H4 (cell line): ENCODE data around the gene PTGES3. TPM values are rescaled to one million over a fixed set of nuclear protein-coding genes. Genes with fewer than 3 reads are reported as not detected.
"Not testable (repeated sequence)": the region's sequence is repeated elsewhere in the genome, so short reads cannot be mapped to it uniquely, and the experiment has no call there.

ENCODE experiments used
- DNase-seq: peaks from one replicate; pipeline ENCODE4 v3.0.0-alpha.2; 2015; ENCODE audit warnings: low spot score
- total RNA-seq: library from RNA; depleted of rRNA; stranded (reverse); fragments of >200 nt; shearing (Covaris generic); gene quantifications from 2 replicates; pipeline ENCODE4 v1.2.3, GENCODE V29; 2014

PTGES3 gene
- total RNA-seq, 1 experiment from 2014 or later: 202 TPM

DNA sequence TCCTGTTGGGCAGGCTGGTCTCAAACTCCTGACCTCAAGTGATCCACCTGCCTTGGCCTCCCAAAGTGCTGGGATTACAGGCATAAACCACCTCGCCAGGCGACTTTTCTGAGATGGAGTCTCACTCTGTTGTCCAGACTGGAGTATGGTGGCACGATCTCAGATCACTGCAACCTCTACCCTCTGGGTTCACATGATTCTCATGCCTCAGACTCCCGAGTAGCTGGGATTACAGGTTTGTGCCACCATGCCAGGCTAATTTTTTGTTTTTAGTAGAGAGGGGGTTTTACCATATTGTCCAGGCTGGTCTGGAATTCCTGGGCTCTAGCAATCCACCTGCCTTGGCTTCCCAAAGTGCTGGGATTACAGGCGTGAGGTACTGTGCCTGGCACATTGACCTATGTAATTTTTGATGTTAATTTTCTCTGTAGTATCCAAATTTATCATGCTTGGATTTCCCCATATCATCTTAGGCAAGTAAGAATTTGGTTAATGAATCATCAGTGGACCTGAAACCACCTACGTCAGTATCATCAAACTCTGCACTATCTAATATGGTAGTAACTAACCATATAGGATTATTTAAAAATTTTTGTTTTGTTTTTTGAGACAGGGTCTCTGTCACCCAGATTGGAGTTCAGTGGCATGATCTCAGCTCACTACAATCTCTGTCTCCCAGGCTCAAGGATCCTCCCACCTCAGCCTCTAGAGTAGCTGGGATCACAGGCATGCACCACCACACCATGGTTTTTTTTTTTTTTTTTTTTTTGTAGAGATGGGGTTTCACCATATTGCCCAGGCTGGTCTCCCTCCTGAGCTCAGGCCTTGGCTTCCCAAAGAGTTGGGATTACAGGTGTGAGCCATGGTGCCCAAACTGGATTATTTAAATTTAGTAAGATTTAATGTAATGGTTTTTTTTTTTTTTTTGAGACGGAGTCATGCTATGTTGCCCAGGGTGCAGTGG is 30.4 kb downstream of the PTGES3 start:
- no peak for DNase-seq

DNA sequence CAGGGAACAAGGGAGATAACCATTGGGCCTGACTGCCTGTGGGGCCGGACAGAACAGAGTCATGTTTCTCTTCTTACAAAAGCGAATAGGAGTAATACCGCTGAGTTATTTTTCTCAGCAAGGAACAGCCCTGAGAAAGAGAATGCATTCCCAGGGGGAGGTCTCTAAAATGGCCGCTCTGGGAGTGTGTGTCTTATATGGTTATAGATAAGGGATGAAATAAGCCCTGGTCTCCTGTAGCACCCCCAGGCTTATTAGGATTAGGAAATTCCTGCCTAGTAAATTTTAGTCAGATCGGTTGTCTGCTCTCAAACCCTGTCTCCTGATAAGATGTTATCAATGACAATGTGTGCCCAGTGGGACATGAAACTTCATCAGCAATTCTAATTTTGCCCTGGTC is 34.3 kb downstream of the PTGES3 start:
- not testable (repeated sequence) for DNase-seq

DNA sequence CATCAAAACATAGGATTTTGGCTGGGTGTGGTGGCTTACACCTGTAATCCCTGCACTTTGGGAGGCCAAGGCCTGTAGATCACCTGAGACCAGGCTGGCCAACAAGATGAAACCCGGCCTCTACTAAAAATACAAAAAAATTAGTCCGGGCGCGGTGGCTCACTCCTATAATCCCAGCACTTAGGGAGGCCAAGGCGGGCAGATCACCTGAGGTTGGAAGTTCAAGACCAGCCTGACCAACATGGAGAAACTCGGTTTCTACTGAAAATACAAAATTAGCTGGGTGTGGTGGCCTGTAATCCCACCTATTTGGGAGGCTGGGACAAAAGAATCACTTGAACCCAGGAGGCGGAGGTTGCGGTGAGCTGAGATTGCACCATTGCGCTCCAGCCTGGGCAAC is 40.1 kb downstream of the PTGES3 start:
- DNase-seq: not testable (repeated sequence)

DNA sequence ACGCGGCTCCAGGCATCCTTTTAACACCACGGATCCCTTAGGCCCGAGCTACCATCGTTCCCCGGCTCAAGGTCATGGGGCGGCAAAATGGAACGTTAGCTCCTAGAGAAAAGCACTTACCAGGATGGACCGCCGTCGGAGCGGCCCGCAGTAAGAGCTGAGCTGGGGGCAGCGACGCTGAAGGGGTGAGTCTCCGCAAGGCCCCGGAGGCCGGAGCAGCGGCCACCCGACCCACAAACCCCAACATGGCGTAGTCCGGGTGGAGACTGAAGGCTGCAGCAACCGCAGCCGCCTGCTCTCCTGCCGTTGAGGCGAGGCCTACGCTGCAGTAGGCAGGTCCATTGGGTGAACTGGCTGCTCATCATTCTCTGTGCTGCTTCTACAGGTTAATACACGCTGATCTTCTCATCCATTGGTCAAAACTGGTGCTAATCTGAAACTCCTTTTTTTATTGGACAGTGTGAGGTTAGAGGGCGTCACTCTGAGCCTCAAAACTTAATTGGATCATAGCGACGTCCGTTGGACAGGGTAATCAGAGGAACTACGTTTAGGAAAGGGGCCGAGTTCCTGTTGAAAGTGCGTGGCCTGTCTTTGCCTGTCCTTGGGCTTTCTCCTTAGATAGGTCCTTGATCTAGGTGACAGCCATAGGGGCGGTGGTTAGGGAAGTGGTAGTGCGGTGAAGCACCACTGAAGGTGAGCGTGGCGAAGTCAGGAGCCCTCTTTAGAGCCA is 42.2 kb downstream of the PTGES3 start, which contains the start of gene ATP5F1B:
ATP5F1B (minus strand) TSS at position 268 of the 730 bp plus-strand sequence; CDS start at position 247, 21 bp downstream.
- peak; percentile 100 for DNase-seq

DNA sequence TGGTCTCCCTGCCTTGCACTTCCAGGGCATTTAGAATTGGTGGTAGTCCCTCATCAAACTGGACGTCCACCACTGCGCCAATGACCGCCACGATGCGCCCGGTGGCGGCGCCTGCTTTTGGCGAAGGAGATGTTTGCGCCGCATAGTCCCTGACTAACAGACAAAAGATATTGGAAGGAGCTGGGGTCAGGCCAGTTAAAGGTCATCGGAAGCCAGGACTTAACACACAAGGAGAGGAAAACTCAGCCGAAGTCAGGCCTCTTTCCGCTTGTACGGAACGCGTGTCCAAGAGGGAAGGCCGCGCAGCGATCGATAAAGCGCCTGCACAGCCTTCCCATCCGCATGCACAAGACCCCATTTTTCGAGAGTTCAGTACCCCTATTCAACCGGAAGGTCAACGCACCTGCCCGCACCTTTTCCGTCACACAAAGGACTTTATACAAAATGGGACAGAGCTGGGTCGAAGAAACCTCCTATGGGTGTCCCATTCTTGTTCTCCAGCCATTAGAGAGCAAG is 42.8 kb downstream of the PTGES3 start:
- DNase-seq: no peak

DNA sequence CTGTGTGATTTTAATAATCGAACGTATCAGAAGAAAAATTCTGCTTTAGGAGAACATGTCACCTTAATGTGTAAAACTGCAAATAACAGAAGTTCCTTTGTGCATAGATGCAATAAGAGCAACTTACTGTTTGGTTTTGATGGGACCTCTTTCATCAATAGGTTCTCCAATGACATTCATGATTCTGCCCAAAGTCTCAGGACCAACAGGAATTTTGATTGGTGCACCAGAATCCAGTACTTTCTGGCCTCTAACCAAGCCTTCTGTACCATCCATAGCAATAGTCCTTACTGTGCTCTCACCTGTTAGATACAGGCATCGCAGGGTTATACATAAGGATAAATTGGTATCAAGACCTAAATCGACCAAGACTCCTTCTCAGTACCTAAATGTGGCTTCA is 43.4 kb downstream of the PTGES3 start:
- no peak for DNase-seq

DNA sequence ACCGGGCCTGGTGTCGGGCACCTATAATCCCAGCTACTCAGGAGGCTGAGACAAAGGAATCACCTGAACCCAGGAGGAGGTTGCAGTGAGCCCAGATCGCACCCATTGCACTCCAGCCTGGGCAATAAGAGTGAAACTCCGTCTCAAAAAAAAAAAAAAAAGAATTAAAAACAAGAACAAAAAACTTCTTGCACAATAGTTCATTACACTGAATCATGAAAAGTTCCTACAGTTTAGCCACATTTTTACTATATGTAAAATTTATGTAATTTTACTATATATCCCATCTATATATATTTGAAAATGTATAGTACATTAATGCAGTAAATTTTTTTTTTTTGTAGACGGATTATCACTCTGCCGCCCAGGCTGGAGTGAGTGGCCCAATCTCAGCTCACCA is 46.9 kb downstream of the PTGES3 start:
- DNase-seq: no peak

DNA sequence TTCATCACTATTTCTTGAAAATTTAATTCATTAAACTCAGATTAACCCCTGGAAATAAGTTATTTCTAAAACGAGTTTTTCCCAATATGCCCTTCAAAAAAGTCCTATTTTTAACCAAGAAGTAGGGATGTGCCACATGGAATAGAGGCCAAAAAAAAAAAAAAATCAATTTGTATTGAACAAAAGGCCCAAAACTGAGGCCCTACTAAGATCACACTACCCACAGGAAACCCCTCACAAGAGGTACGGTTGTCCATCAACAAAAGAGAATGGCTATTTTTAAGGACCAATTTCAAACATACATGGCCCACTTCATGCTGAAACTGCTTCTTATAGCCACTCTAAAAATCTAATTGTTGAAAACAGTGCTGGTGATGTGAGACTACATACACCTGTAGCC is 50.5 kb downstream of the PTGES3 start:
- no peak for DNase-seq

DNA sequence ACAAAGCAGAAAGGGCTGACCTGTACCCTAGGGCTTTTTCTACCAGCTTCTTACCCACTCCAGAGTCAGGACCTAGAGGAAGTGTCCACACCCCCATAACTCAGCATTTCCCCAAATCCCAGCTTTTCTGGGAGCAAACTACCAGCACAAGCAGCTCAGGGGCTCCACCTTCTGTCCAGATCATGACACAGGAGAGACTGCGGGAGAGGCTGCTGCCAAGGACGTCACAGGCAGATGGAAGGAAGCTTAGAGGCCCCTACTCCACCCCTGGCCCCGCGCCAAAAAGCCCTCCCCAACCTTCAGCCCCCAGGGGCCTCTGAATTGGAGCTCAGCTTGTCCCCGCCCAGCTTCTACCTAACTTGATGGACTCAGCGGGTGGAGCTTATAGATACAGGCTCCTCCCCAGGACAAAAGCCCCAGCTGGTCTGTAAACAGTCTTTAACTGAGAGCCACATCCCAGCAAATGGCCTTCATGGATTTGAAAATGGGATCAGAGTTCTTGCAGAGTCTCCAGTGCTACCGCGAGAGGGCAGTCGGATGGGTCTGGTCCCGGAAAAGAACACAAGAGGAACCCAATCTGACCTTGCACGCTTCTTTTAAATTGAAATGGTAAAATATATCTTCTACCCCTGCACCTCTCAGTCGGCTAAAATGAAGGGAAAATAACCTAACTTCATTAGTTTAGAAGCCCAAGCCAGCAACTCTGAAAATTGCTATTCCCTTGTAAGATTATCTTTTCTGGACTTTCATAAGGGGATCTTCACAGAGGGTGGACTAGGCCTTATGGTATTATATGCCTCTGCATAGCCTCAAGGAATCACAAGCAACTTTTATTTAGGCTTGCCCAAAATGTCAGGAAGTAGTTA is 51.2 kb downstream of the PTGES3 start:
- peak; percentile 99 for DNase-seq

DNA sequence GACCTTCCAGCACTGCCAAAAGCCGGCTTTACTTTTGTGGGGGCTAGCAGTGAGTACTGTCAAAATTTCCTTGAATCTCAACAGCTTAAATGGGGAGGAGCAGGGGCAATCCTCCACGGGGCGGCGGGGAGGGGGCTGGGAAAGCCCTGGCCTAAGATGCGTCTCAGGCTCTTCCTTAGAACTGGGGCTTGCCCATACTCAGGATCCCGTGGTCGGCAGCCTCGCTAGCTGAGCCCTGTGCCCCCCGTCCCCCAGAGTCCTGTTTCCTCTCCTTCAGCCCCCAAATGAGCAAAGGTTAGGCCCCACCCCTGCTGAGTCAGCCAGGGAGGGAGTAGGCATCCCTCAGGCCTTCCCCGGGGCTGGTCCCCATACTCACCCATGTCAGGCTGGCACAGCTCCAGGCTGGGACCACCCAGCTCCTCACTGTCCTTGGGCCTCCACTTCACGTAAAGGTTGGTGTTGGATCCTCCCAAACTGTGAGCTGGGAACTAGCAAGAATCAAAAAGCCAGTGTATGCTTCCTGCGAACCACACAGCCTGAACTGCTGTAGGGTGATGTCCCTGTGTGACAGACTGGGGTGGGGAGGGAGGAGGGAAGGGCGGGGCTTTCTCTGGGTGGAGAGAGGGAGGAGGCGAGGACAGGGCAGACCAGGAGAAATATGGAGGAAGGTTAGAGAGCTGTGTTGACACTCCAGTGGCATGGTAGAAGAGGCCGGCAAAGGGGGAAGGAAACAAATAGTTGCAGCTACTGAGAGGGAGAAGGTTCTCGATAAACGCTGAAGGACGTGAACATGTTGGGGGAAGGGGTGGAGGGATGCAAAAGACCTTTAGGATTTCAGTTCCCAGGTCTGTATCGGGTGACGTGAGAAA is 52.0 kb downstream of the PTGES3 start:
- peak; percentile 84 for DNase-seq

DNA sequence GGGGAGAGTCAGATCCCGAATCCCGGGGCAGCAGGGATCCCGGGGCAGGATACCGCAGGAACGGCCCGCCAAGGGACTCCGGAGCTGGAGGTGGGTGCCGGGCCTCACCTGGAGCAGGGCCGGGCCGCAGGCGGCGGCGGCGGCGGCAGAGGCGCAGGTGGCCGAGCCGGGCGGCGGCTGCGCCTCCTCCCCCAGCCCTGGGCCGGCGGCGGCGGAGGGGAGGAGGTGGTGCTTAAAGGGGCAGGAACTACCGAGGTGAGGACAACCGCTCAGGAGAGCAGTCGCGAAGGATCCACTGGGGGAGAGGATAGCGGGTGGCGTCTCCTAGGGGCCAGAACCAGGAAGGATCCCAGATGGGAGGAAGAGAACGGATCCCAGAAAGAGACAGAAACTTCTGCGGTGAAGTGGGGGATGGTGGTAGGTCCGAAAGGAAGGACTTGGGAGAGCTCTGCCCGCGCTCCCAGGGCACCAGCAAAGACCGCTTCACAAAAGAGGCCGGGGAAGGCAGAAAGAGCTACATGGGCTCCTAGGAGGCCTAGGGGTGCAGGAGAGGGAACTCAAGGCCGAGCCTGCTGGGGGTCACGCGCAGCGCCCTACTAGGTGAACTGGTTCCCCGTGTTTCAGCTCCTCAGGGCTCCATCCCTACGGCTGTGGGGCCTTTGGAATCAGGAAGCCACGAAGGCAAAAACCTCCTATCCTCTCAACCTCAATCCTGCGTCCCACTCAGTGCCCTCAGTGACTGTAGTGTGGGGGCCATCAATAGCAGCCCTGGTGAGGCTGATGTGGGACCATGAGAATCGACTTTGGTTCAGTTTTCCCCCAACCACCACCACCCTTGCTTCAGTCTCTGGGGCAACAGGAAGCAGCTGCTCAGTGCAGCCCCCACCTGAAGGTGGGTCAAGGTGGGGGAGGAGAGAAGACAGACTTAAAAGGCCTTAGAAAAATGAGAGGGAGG is 53.0 kb downstream of the PTGES3 start:
- peak; percentile 89 for DNase-seq

DNA sequence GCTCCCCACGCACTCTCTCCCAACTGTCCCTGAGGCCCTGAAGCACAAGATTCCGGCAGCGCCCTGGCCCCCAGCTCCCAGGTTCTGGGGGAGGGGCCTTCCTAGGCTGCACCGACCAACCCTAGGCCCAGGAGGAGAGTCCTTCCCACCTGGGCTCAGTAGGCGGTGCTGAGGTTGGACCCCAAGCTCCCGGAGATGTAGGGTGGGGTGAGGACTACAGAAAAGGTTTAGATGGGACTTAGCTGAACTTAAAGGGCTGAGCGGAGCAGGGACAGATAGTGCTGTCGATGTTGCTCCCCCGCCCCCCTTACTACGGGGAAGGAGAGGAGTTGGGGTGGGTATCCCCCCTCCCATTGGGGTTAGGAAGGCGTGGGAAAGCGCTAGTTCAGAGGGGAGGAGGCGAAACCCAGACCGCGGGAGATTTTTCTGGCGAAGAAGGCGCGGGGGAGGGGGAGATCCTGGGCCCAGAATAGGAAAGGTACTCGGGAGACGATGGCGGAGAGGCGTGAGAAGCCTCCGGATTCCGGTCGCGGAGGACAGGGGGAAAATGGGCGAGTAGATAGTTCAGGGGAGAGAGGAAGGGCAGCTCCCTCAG is 53.7 kb downstream of the PTGES3 start:
- DNase-seq: no peak

DNA sequence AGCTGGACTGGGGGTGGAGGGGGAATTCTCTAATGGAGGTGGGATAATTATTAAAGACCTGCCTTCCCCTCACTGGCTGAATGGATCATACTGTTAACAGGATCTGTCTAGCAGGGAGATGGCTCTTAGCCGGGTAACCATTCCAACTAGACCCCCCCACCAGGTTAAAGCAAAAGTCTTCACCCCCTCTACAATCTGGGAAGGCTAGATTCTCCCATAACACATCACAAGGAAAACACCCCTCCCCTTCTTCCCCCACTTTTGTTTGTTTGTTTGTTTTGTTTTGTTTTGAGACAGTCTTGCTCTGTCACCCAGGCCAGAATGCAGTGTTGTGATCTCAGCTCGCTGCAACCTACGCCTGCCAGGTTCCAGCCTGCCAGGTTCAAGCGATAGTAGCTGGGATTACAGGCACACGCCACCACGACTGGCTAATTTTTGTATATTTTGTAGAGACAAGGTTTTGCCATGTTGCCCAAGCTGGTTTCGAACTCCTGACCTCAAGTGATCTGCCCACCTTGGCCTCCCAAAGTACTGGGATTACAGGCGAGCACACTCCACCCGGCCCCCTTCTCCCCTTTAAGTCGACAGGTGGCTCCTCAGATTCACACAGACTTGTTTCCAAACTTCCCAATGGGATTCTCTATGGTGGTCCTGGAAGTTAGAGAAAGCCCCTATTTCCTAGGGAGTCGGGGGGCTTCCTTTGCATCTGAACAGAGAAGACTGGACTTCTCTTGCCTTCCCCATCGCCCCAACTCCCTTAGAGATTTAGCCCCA is 54.4 kb downstream of the PTGES3 start:
- DNase-seq: no peak

DNA sequence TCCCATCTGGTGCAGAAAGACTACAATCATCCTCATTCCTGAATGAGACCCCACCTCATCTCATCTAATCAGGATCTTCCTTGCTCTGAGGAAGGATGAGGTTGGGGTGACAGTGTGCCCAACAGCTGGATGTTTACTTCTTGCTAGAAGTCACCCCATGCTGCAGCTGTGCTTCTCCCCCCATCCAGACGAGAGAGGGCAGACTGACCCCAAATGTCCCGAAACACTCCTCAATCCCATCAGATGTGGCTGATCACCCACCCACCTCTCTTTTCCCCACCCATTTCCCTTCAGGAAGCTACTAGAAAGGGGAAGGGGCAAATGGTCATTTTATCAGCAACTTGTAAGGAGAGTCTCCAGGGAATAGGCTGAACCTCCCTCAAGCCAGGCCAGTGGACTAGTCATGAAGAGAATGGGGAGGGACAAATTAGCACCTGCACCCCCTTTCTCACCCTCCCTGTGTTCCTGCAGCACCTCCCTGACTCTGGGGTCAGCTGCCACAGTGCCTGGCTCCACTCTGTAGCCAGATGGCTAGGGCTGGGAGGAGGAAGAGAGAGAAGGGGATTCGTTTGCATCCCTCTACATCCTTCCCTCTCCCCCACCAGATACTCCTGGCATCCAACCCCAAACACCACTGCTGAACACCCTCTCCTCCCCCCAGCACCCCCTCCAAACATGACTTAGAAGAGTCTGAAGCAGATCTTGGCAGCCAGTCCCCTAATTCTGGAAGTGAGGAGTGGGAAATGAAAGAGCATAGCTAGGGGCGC is 55.2 kb downstream of the PTGES3 start:
- no peak for DNase-seq

DNA sequence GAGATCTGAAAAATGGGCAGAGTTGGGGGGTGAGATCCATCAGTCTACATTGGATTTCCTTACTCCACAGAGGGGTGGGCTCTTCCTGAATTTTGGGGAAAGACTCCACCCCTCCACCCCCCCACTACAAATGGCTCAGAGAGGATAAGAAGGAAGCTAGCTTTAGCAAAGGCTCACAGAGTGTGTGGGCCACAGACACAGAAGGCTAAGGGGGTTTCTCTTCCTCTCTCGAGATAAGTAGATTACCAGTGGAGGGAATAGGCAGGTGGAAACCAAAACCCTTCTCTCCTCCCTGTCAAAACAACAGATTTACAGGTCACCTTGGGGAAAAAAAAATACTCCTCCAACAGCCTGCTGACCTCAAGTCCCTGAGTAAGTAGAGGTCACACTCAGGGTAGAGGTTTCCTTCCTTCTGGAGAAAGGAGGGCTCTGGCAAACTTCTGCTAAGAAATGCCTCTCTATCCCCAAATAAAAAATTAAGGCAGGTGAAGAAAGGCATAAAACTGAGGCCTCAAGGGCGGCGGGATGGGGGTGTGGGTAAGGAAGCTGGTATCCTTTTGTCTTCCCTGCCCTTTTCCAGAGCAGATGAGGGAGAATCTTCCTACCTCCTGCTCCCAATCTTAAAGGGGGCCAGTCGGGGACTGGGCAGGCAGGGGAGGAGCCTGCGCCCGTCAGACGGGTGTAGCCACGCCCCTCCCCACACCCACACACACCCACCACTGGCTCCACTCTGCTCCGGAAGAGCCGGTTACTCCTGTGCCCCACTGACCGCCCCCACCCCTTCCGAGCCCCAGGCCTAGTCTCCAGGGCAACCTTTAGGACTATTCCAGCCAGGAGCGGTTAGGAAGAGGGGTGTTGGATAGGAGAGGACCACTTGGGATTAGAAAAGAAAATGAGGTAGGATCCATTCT is 56.0 kb downstream of the PTGES3 start:
- DNase-seq: peak; percentile 22

DNA sequence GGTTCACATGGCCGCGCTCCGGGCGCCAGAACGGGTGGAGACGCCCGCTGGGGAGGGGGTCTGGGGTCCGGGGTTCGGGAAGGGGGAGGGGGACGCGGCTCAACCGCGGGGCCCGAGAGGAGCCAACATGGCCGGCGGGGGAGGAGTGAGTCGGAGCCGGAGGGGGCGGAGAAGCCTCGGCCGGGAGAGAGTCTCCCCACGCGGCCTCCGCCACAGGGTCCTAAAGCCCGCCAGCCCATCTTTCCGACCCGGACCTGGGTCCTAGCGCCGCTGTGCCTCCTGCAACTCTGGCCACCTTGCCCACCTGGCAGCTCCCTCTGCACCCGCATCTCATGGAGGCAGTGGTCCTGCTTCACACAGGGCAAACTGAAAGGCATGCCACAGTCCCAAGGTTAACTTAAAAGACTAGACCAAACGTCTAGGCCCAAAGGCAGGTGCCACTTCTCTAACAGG is 57.9 kb downstream of the PTGES3 start, which contains the start of gene BAZ2A:
BAZ2A (minus strand) TSS at position 147 of the 453 bp plus-strand sequence. CDS start 12,796 bp downstream, outside the sequence.
- DNase-seq: peak; percentile 65
